Measurements from ENCODE around the gene AGO1.
A peak's percentile ranks its signal among the peaks of the same experiment; 100 is the strongest.

Gene AGO1

GRCh38 chr1:35899941-35900340 is 16.9 kb downstream of the AGO1 start:
- no peaks in the 10 kb centered on the region for H3K9me2 ChIP-seq (replicated peaks; ENCODE audit: low read depth, low read length)
- H3K27me3 ChIP-seq (ENCODE audit: insufficient read depth, low read length, poor library complexity, severe bottlenecking), result no peaks in the 10 kb centered on the region
- no peaks in the 10 kb centered on the region for H4K20me1 ChIP-seq (ENCODE audit: insufficient read depth, low read length, poor library complexity, severe bottlenecking)
- no peak overlapping the region for H2AFZ ChIP-seq (ENCODE audit: low read length)
- no peak for TF ChIP-seq EZH2phosphoT487 (IDR thresholded peaks at IDR 0.05; ENCODE audit: borderline replicate concordance)
- TF ChIP-seq, protein P1, sequence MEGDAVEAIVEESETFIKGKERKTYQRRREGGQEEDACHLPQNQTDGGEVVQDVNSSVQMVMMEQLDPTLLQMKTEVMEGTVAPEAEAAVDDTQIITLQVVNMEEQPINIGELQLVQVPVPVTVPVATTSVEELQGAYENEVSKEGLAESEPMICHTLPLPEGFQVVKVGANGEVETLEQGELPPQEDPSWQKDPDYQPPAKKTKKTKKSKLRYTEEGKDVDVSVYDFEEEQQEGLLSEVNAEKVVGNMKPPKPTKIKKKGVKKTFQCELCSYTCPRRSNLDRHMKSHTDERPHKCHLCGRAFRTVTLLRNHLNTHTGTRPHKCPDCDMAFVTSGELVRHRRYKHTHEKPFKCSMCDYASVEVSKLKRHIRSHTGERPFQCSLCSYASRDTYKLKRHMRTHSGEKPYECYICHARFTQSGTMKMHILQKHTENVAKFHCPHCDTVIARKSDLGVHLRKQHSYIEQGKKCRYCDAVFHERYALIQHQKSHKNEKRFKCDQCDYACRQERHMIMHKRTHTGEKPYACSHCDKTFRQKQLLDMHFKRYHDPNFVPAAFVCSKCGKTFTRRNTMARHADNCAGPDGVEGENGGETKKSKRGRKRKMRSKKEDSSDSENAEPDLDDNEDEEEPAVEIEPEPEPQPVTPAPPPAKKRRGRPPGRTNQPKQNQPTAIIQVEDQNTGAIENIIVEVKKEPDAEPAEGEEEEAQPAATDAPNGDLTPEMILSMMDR (conservative IDR thresholded peaks at IDR 0.05; ENCODE audit: low read length), result peak; percentile 35; the same call in 1 of the 2 replicates
- H3K36me3 ChIP-seq (ENCODE audit: insufficient read depth, low read length), result peaks cover 60% of the 10 kb centered on the region; the same call in 1 of the 2 replicates
- H3K9me3 ChIP-seq (ENCODE audit: insufficient read depth, low read depth, low read length), result no peaks in the 10 kb centered on the region
- H3K79me2 ChIP-seq (ENCODE audit: insufficient read depth, low read length), result no peaks in the 10 kb centered on the region
- no peak overlapping the region for H3K9ac ChIP-seq (ENCODE audit: low read depth, low read length, poor library complexity, severe bottlenecking)
- peaks cover under 1% of the 10 kb centered on the region for H3K4me1 ChIP-seq (ENCODE audit: insufficient read depth, low read length, poor library complexity, severe bottlenecking)
- no peak overlapping the region for H3K4me2 ChIP-seq (ENCODE audit: low read depth, low read length, poor library complexity, severe bottlenecking)
- H3K4me3 ChIP-seq (ENCODE audit: low read length, poor library complexity, severe bottlenecking), result no peak overlapping the region
- no peaks in the 10 kb centered on the region for H3F3A ChIP-seq (ENCODE audit: low read depth)

DNA sequence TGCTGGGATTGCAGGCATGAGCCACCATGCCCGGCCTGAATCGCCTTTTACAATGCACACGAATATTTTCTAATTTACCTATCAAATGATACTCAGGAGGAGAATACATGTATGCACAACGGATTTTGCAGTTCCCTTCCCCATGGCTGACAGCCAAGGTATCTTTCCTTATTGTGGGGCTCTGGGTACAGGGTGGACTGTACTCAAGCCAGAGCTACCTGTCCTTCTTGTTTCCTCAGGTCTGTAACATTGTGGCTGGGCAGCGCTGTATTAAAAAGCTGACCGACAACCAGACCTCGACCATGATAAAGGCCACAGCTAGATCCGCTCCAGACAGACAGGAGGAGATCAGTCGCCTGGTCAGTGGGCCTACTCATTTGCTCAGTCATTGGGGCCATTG is 18.2 kb downstream of the AGO1 start:
- no peaks in the 10 kb centered on the region for H3K9me3 ChIP-seq (ENCODE audit: insufficient read depth, low read depth, low read length)
- H2AFZ ChIP-seq (ENCODE audit: low read length), result no peak overlapping the region
- no peaks in the 10 kb centered on the region for H3K79me2 ChIP-seq (ENCODE audit: insufficient read depth, low read length)
- no peak for TF ChIP-seq EZH2phosphoT487 (IDR thresholded peaks at IDR 0.05; ENCODE audit: borderline replicate concordance)
- TF ChIP-seq, protein P1 (conservative IDR thresholded peaks at IDR 0.05; ENCODE audit: low read length), result no peak
- H3K4me3 ChIP-seq (ENCODE audit: low read length, poor library complexity, severe bottlenecking), result no peak overlapping the region
- H3K36me3 ChIP-seq (ENCODE audit: insufficient read depth, low read length), result peaks cover 54% of the 10 kb centered on the region; the same call in 1 of the 2 replicates
- no peaks in the 10 kb centered on the region for H3K4me1 ChIP-seq (ENCODE audit: insufficient read depth, low read length, poor library complexity, severe bottlenecking)
- no peak overlapping the region for H3K4me2 ChIP-seq (ENCODE audit: low read depth, low read length, poor library complexity, severe bottlenecking)
- H3K9me2 ChIP-seq (replicated peaks; ENCODE audit: low read depth, low read length), result no peaks in the 10 kb centered on the region
- no peaks in the 10 kb centered on the region for H3F3A ChIP-seq (ENCODE audit: low read depth)
- H3K27me3 ChIP-seq (ENCODE audit: insufficient read depth, low read length, poor library complexity, severe bottlenecking), result no peaks in the 10 kb centered on the region
- no peaks in the 10 kb centered on the region for H4K20me1 ChIP-seq (ENCODE audit: insufficient read depth, low read length, poor library complexity, severe bottlenecking)
- no peak overlapping the region for H3K9ac ChIP-seq (ENCODE audit: low read depth, low read length, poor library complexity, severe bottlenecking)

GRCh38 chr1:35902671-35903070 is 19.7 kb downstream of the AGO1 start:
- H3K79me2 ChIP-seq (ENCODE audit: insufficient read depth, low read length), result no peaks in the 10 kb centered on the region
- H3K36me3 ChIP-seq (ENCODE audit: insufficient read depth, low read length), result peaks cover 52% of the 10 kb centered on the region; the same call in 1 of the 2 replicates
- H4K20me1 ChIP-seq (ENCODE audit: insufficient read depth, low read length, poor library complexity, severe bottlenecking), result no peaks in the 10 kb centered on the region
- no peaks in the 10 kb centered on the region for H3K27me3 ChIP-seq (ENCODE audit: insufficient read depth, low read length, poor library complexity, severe bottlenecking)
- no peaks in the 10 kb centered on the region for H3K9me2 ChIP-seq (replicated peaks; ENCODE audit: low read depth, low read length)
- no peaks in the 10 kb centered on the region for H3K4me1 ChIP-seq (ENCODE audit: insufficient read depth, low read length, poor library complexity, severe bottlenecking)
- H2AFZ ChIP-seq (ENCODE audit: low read length), result no peak overlapping the region
- no peak overlapping the region for H3K4me3 ChIP-seq (ENCODE audit: low read length, poor library complexity, severe bottlenecking)
- no peaks in the 10 kb centered on the region for H3F3A ChIP-seq (ENCODE audit: low read depth)
- H3K4me2 ChIP-seq (ENCODE audit: low read depth, low read length, poor library complexity, severe bottlenecking), result no peak overlapping the region
- TF ChIP-seq, protein P1 (conservative IDR thresholded peaks at IDR 0.05; ENCODE audit: low read length), result no peak
- no peak for TF ChIP-seq EZH2phosphoT487 (IDR thresholded peaks at IDR 0.05; ENCODE audit: borderline replicate concordance)
- no peaks in the 10 kb centered on the region for H3K9me3 ChIP-seq (ENCODE audit: insufficient read depth, low read depth, low read length)
- no peak overlapping the region for H3K9ac ChIP-seq (ENCODE audit: low read depth, low read length, poor library complexity, severe bottlenecking)

Data from Loucy (cell line).